ENCODE data around the gene IL2RG. TPM values are rescaled to one million over a fixed set of nuclear protein-coding genes. Genes with fewer than 3 reads are reported as not detected.
A peak's percentile ranks its signal among the peaks of the same experiment; 100 is the strongest.

The IL2RG gene
- total RNA-seq, 1 experiment from 2014 or later: not detected

- in situ Hi-C loops (cut with HindIII; ENCODE audit: low sequenced_read_pairs): no loop called here
- no peak for DNase-seq (ENCODE audit: low spot score)
These were observed 599 bp upstream of the IL2RG start for GRCh38 chrX:71111921-71112431.

- in situ Hi-C loops (cut with HindIII; ENCODE audit: low sequenced_read_pairs): no loop called here
- no peak for DNase-seq (ENCODE audit: low spot score)
These were observed 2.3 kb downstream of the IL2RG start for GRCh38 chrX:71109051-71109450.

- in situ Hi-C loops (cut with HindIII; ENCODE audit: low sequenced_read_pairs): no loop called here
- no peak for DNase-seq (ENCODE audit: low spot score)
These were observed 3.5 kb downstream of the IL2RG start for GRCh38 chrX:71107762-71108360.

GRCh38 chrX:71107245-71107644 lies 4.1 kb downstream of the IL2RG start:
- DNase-seq (ENCODE audit: low spot score): no peak
- in situ Hi-C loops (cut with HindIII; ENCODE audit: low sequenced_read_pairs): no loop called here

GRCh38 chrX:71106427-71106826 lies 5.0 kb downstream of the IL2RG start, which contains the start of gene CXorf65:
CXorf65 (minus strand) TSS chrX:71106740; CDS start chrX:71106556, 184 bp downstream.
- no peak for DNase-seq (ENCODE audit: low spot score)
- in situ Hi-C loops (cut with HindIII; ENCODE audit: low sequenced_read_pairs): no loop called here

- in situ Hi-C loops (cut with HindIII; ENCODE audit: low sequenced_read_pairs): no loop called here
- no peak for DNase-seq (ENCODE audit: low spot score)
These were observed 5.7 kb downstream of the IL2RG start for GRCh38 chrX:71105628-71106027.

GRCh38 chrX:71103110-71103983 lies 8.0 kb downstream of the IL2RG start:
- DNase-seq (ENCODE audit: low spot score): no peak
- in situ Hi-C loops (cut with HindIII; ENCODE audit: low sequenced_read_pairs): no loop called here

GRCh38 chrX:71102292-71102691 lies 9.1 kb downstream of the IL2RG start:
- in situ Hi-C loops (cut with HindIII; ENCODE audit: low sequenced_read_pairs): no loop called here
- no peak for DNase-seq (ENCODE audit: low spot score)

GRCh38 chrX:71100581-71101505 lies 10.5 kb downstream of the IL2RG start:
- no peak for DNase-seq (ENCODE audit: low spot score)
- in situ Hi-C loops (cut with HindIII; ENCODE audit: low sequenced_read_pairs): no loop called here

GRCh38 chrX:71099736-71100135 lies 11.6 kb downstream of the IL2RG start:
- DNase-seq (ENCODE audit: low spot score): no peak
- in situ Hi-C loops (cut with HindIII; ENCODE audit: low sequenced_read_pairs): no loop called here

- DNase-seq (ENCODE audit: low spot score): no peak
- in situ Hi-C loops (cut with HindIII; ENCODE audit: low sequenced_read_pairs): no loop called here
These were observed 12.3 kb downstream of the IL2RG start for GRCh38 chrX:71098951-71099506.

- in situ Hi-C loops (cut with HindIII; ENCODE audit: low sequenced_read_pairs): no loop called here
- peak; percentile 5 for DNase-seq (ENCODE audit: low spot score)
These were observed 13.1 kb downstream of the IL2RG start for GRCh38 chrX:71098302-71098701.

- DNase-seq (ENCODE audit: low spot score): peak; percentile 2
- in situ Hi-C loops (cut with HindIII; ENCODE audit: low sequenced_read_pairs): no loop called here
These were observed 14.7 kb downstream of the IL2RG start for GRCh38 chrX:71096760-71097032.

- in situ Hi-C loops (cut with HindIII; ENCODE audit: low sequenced_read_pairs): no loop called here
- no peak for DNase-seq (ENCODE audit: low spot score)
These were observed 15.2 kb downstream of the IL2RG start for GRCh38 chrX:71095981-71096759.

- peak; percentile 91 for DNase-seq (ENCODE audit: low spot score)
- in situ Hi-C loops (cut with HindIII; ENCODE audit: low sequenced_read_pairs): no loop called here
These were observed 15.8 kb downstream of the IL2RG start, which contains the start of gene FOXO4 for GRCh38 chrX:71095555-71095980. FOXO4 (plus strand) TSS chrX:71095851; CDS start chrX:71096529, 678 bp downstream.

- in situ Hi-C loops (cut with HindIII; ENCODE audit: low sequenced_read_pairs): no loop called here
- peak; percentile 1 for DNase-seq (ENCODE audit: low spot score)
These were observed 16.3 kb downstream of the IL2RG start for GRCh38 chrX:71095033-71095432.

GRCh38 chrX:71091263-71091662 lies 20.1 kb downstream of the IL2RG start:
- no peak for DNase-seq (ENCODE audit: low spot score)
- in situ Hi-C loops (cut with HindIII; ENCODE audit: low sequenced_read_pairs): no loop called here

- in situ Hi-C loops (cut with HindIII; ENCODE audit: low sequenced_read_pairs): no loop called here
- no peak for DNase-seq (ENCODE audit: low spot score)
These were observed 25.5 kb downstream of the IL2RG start for GRCh38 chrX:71085900-71086299.

Measured in G401 (cell line).